SKM-1 (cell line): ENCODE measurements around the gene LRRC31.
A peak's percentile ranks its signal among the peaks of the same experiment; 100 is the strongest.

ENCODE experiments used
- DNase-seq: peaks from one replicate; lab custom pipeline; 2025; ENCODE audit not compliant: unreplicated experiment; lab: John Stamatoyannopoulos, UW

The LRRC31 gene

DNA sequence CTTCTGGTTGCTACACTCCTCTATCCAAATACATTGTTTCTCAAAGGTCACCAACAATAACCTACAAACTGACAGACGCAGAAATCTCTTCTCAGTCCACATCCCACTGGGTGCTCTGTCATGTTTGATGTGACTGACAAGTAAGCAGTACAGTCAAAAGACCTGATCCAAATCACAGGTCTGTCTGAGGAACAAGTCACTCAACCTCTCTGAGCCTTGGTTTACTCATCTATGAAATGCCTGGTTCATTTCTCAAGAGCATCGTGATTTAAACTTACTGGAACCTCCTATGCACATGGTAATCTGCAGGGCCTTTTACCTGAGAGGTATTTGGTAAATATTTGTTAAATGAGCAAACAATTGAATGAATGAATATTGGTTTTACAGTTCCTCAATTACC, 5.5 kb downstream of the LRRC31 start:
- no peak for DNase-seq

GRCh38 chr3:169863458-169863899, 6.3 kb downstream of the LRRC31 start:
- DNase-seq, result peak; percentile 52

GRCh38 chr3:169861871-169862270, 7.9 kb downstream of the LRRC31 start:
- no peak for DNase-seq

DNA sequence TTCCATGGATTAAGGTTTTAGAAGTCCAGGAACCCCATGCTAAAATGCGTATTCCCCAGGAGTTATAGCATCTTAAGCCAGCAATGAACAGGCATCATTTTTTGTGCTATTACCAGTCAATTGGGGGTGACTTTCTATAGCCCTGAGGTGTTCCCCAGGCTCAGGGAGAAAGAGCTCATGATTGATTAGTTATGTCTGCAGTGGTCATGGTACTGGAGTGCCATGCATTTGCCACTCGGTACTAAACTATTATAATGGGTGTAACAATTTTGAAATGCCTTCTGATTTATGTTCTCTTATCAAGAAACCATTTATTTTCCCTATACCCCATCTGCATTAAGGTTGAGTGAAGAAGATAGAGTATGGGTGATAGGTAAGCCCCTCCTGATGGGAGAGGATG, 11.9 kb downstream of the LRRC31 start:
- no peak for DNase-seq

GRCh38 chr3:169855514-169855913, 14.2 kb downstream of the LRRC31 start:
- DNase-seq, result no peak

DNA sequence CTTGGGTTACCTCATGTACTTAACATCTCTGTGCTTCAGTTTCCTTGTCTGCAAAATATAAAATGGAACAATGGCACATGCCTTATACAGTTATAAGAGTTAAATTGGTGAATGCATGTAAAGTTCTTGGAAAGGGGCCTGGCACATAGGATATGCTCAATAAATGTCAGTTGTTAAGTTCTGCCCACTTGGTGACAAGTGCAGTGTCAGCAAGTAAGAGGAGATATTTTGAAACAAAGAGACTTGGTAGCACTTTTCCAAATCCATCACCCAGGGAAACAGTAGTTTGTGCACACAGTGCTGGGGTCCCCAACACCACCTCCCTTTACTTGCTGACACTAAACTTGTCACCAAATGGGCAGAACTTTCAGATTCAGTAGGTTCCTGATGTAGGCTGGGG, 19.1 kb downstream of the LRRC31 start:
- no peak for DNase-seq

GRCh38 chr3:169848741-169849140, 21.0 kb downstream of the LRRC31 start:
- DNase-seq, result no peak

GRCh38 chr3:169847896-169848295, 21.8 kb downstream of the LRRC31 start:
- no peak for DNase-seq

DNA sequence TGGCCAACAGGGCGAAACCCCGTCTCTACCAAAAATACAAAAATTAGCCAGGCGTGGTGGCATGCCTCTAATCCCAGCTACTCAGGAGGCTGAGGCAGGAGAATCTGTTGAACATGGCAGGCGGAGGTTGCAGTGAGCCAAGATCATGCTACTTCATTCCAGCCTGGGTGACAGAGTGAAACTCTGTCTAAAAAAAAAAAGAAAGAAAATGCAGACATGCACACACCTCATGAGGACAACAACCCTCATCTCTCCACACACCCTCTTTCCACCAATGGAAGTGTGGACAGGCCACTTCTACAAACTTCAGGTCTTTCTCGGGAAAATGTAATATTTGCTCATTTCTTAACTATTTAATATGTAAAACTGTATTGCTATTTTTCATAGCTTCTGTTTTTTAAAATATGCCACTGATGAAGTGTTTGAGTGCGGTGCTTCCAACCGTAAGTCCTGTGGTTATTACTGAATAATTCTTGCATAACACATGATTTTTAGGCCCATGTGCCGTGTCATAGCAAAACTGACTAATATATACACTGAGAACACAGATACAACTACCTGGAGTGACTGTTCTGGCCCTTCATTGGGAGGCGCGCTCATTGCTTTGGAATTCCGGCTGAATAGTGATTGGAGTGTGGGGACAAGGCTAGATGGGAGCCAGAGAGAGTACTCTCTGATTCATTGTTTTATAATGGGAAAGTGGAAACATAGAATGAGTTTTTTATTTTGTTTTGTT, 23.1 kb downstream of the LRRC31 start:
- no peak for DNase-seq

DNA sequence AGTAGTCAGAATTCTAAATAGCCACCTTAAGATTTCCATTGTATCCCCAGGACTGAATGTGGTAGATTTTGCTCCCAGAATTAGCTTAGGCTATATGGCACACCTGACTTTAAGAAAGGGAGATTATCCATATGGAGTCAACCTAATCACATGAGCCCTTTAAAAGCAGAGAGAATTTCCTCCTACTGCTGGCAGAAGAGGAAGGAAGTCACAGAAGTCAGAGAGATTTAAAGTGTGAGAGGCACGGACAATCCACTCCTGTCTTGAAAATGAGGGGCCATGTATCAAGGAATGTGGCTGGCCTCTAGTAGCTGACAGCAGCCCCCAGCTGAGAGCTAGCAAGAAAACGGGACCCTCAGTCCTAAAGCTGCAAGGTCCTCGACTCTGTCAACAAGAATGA, 26.8 kb downstream of the LRRC31 start:
- peak; percentile 25 for DNase-seq

GRCh38 chr3:169841171-169841570, 28.6 kb downstream of the LRRC31 start:
- DNase-seq, result no peak

DNA sequence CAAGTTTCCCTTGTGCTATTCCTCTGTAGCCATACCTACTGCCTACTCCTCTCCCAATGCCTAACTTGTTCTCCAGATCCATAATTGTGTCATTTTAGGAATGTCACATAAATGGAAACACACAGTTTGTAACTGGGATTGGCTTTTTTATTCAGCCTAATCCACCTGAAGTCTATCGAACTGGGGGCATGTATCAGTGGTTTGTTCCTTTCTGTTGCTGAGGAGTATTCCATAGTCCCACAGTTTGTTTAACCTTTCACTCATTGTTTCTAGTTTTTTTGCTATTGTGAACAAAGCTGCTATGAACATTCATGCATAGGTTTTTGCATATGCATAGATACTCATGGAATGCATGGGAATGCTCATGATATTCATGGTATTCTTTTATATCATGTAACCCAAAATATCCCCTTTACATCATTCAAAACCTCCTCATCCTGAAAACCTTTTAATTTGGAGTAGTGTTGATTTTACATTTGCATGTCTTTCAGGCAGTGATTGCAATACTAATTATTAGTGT, 31.2 kb downstream of the LRRC31 start:
- DNase-seq, result no peak

DNA sequence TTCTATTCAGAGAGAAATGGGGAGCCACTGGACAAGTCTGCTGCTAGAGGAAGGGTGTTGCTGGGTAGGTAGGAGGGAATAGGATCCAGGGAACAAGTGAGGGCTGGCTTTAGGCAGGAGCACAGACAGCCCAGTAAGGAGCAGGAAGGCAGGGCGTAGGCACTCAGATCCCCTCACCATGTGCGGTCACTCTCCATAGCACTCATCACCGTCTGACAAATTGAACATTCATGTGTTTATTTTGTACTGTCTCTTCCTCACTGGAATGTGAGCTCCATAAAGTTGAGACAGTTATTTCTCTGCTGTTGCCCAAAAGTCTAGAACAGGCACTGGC, 32.8 kb downstream of the LRRC31 start:
- no peak for DNase-seq

DNA sequence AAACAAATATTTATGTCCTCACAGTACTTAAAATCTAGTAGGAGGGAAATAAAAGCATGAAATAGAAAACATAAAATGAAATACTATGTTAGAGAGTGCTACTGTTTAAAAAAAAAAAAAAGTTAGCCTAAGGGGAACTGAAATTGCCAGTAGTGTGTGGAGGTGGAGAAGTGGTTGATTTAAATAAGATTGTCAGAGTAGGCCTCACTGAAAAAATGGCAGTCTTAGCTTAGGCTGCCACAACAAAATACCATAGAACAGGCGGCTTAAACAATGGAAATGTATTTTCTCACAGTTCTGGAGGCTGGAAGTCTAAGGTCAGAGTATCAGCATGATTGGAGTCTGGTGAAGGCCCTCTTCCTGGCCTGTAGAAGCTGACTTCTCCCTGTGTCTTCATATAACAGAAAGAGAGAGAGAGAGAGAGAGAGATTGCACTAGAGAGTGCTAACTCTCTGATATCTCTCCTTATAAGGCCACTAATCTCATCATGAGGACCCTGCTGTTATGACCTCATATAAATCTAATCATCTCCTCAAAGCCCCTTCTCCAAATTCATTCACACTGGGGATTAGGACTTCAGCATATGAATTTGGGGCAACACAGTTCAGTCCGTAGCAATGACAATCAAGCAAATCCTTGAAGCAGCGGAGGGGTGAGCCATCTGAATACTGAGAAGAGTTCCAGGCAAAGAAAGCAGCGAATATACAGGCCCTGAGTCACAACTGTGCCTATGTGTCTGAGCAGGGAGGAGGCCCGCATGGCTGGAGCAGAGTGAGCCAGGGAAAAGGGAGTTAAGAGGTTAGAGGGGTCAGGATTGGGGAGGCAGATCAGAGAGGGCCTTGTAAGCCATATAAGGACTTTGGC, 33.4 kb downstream of the LRRC31 start:
- DNase-seq, result no peak

GRCh38 chr3:169835533-169835932, 34.2 kb downstream of the LRRC31 start:
- DNase-seq, result no peak

DNA sequence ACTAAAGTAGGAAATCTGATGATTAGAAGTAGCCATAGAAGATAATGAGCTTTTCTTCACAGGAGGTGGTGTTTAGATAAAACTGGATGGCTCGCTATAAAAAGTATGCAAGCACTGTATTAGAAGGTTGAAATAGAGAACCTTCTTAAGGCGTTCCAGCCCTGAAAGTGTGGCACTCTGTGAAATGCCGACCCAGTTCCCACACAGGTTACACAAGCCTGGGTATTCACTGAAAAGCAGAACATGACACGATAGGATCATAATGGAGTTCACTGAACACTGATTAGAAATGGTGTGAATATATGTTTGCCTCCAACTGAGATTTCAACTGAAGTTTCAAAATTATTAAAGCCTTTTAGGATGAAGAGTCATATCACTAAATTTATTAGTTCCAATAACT, 42.0 kb downstream of the LRRC31 start:
- DNase-seq, result no peak

DNA sequence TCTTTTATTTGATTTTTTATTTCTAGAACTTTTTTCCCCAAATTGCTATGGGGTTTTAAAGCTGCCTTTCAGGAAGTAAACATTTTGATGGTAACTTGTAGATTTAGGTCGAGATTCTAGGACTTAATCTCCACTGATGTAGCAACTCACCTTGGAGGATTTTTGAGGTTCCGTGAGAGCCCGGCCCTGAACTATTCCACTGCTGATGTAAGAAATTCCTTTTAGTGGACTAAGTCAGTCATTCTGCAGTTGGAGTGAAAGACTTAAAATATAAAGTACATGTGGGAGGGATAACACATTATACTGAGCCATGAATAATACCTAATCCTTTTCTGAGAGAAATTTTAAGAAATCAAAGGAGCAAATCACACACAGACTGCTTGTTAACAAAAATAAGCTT, 44.4 kb downstream of the LRRC31 start:
- DNase-seq, result no peak

DNA sequence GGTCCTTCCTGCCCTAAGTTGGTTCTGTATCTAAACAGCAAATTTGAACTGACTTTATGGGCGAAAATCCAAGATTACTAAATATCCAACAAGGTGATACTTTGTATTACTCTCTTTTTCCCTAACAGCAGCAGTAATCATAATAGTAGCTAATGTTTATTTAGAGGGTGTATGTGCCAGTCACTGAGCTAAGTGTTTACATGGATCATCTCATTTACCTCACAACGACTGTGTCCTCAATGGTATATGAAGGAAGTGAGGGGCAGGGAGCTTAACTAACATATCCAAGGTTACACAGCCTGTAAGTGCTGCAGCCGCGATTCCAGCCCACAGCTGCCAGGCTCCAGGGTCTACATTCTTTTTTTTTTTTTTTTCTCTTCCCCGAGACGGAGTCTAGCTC, 46.8 kb downstream of the LRRC31 start:
- DNase-seq, result no peak

GRCh38 chr3:169822540-169822939, 47.2 kb downstream of the LRRC31 start:
- DNase-seq, result no peak

DNA sequence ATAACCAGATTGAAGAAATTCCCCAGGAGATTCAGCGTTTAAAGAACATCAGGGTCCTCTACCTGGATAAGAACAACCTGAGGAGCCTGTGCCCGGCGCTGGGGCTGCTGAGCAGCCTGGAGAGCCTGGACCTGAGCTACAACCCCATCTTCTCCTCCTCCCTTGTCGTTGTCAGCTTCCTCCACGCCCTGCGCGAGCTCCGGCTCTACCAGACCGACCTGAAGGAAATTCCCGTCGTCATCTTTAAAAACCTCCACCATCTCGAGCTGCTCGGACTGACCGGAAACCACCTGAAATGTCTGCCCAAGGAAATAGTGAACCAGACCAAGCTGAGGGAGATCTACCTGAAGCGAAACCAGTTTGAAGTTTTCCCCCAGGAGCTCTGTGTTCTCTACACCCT, 47.6 kb downstream of the LRRC31 start:
- no peak for DNase-seq

- no peak for DNase-seq
Measured at GRCh38 chr3:169818316-169818715, 51.4 kb downstream of the LRRC31 start.

GRCh38 chr3:169815590-169816150, 54.1 kb downstream of the LRRC31 start:
- DNase-seq, result no peak
